Erythroblast (primary cell): ENCODE results near the gene ZBTB7A.

Source experiments
- GATA1 ChIP-seq: IDR thresholded peaks from 2 replicates; pipeline ENCODE4 v1.6.1; 2011; ENCODE audit warnings: low read depth, mild to moderate bottlenecking, control low read depth, low read length, moderate library complexity
- POLR2A ChIP-seq: IDR thresholded peaks from 2 replicates; pipeline ENCODE4 v1.6.1; 2011; ENCODE audit warnings: mild to moderate bottlenecking, low read length

DNA sequence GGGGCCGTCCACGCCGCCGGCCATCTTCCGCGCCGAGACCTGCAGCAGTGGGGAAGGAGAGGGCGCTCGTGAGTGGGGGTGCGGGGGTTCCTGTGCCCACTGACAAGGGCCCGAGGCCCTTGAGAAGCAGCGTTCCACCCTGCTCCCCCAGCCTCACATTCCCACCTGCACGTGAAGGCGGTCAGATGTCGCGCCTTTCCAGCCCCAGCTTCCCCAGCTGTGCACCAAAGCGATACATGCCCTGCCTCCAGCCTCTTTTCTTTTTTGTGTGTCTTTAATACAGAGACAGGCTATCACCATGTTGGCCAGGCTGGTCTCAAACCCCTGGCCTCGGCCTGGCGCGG lies 11.5 kb downstream of the ZBTB7A start:
- TF ChIP-seq POLR2A (no peak), GATA1 (no peak)
